Keratinocyte (primary cell): ENCODE data around the gene NTHL1. TPM values are rescaled to one million over a fixed set of nuclear protein-coding genes. Genes with fewer than 3 reads are reported as not detected.

Source experiments
- DNase-seq: peaks from one replicate; pipeline ENCODE4 v3.0.0-alpha.2; 2011; ENCODE audit warnings: low read depth, missing footprints, low spot score
- FAIRE-seq: peaks from 2 replicates; lab custom pipeline; 2011; peaks lifted over from hg19 to GRCh38; lab: Jason Lieb, UNC
- H2AFZ ChIP-seq: 2 replicates; pipeline ENCODE4 v1.6.0; 2012; ENCODE audit warnings: low read length, control low read depth, inconsistent platforms; ENCODE audit not compliant: control insufficient read depth
- H3K27ac ChIP-seq: 2 replicates; pipeline ENCODE4 v1.5.1; 2011; ENCODE audit warnings: low read length; ENCODE audit not compliant: control insufficient read depth, insufficient read depth
- H3K27me3 ChIP-seq: 3 replicates; pipeline ENCODE4 v1.6.0; 2011; ENCODE audit warnings: low read length; ENCODE audit not compliant: control insufficient read depth, insufficient read depth; ENCODE audit errors: extremely low read depth
- H3K36me3 ChIP-seq, 2 experiments: 2 replicates in 1 of 2; 3 replicates in 1 of 2; pipeline ENCODE4 v1.5.1; 2011; ENCODE audit warnings: low read length in 2 of 2, mild to moderate bottlenecking in 1 of 2; ENCODE audit not compliant: control insufficient read depth in 2 of 2, insufficient read depth in 2 of 2; ENCODE audit errors: extremely low read depth in 1 of 2
- H3K4me1 ChIP-seq: 3 replicates; pipeline ENCODE4 v1.5.1; 2011; ENCODE audit warnings: low read length; ENCODE audit not compliant: control insufficient read depth, insufficient read depth; ENCODE audit errors: extremely low read depth
- H3K4me2 ChIP-seq: 3 replicates; pipeline ENCODE4 v1.6.0; 2011; ENCODE audit warnings: low read depth, low read length; ENCODE audit not compliant: control insufficient read depth, insufficient read depth; ENCODE audit errors: extremely low read depth
- H3K4me3 ChIP-seq, 3 experiments: fragments of 200-600 bp in 1 of 3; sonication (generic) in 1 of 3; 2 replicates in 2 of 3; 3 replicates in 1 of 3; pipeline ENCODE4 v1.5.1; 2011 to 2016; ENCODE audit warnings: low read length in 3 of 3, mild to moderate bottlenecking in 3 of 3, control low read depth in 2 of 3, inconsistent platforms in 1 of 3, low read depth in 1 of 3, mixed read lengths in 1 of 3, mixed run types in 1 of 3, moderate library complexity in 1 of 3; ENCODE audit not compliant: control insufficient read depth in 2 of 3, insufficient read depth in 2 of 3; ENCODE audit errors: extremely low read depth in 1 of 3
- H3K79me2 ChIP-seq: 2 replicates; pipeline ENCODE4 v1.6.0; 2012; ENCODE audit warnings: low read length; ENCODE audit not compliant: control insufficient read depth, insufficient read depth
- H3K9ac ChIP-seq: 3 replicates; pipeline ENCODE4 v1.6.0; 2011; ENCODE audit warnings: low read length; ENCODE audit not compliant: control insufficient read depth, insufficient read depth; ENCODE audit errors: extremely low read depth
- H3K9me1 ChIP-seq: 3 replicates; pipeline ENCODE4 v1.6.0; 2011; ENCODE audit warnings: low read length; ENCODE audit not compliant: control insufficient read depth, insufficient read depth; ENCODE audit errors: extremely low read depth
- H3K9me3 ChIP-seq: 2 replicates; pipeline ENCODE4 v1.5.1; 2012; ENCODE audit warnings: low read depth, low read length; ENCODE audit not compliant: control insufficient read depth
- H4K20me1 ChIP-seq: 3 replicates; pipeline ENCODE4 v1.6.0; 2011; ENCODE audit warnings: low read length; ENCODE audit not compliant: control insufficient read depth, insufficient read depth; ENCODE audit errors: extremely low read depth
- EZH2 ChIP-seq: IDR thresholded peaks from one replicate; pipeline ENCODE4 v1.6.1; 2012; ENCODE audit warnings: inconsistent platforms, mild to moderate bottlenecking, low read length, moderate library complexity
- dilution Hi-C: fragments of 300-500 bp; cut with MboI; formaldehyde crosslinking; loops from one replicate; pipeline ENCODE4 v1.7.0; 2020; ENCODE audit warnings: low sequenced_read_pairs; ENCODE audit not compliant: extremely low pct_ligation_motif_present
- polyA minus RNA-seq, 3 experiments: library from RNA; depleted of rRNA, polyadenylated mRNA; stranded (reverse); fragments of >200 nt; gene quantifications; 1 replicate in 1 of 3; 2 replicates in 1 of 3; 3 replicates in 1 of 3; pipeline ENCODE4 v1.2.3, GENCODE V29; 2011
- polyA plus RNA-seq, 5 experiments: library from polyadenylated mRNA; depleted of rRNA in 3 of 5; stranded (reverse) in 3 of 5; stranded (forward) in 1 of 5; unstranded in 1 of 5; fragments of >200 nt; gene quantifications; 1 replicate in 1 of 5; 2 replicates in 3 of 5; 3 replicates in 1 of 5; pipeline versions ENCODE4 v1.2.1 to v1.2.3, GENCODE V29; 2011 to 2012; ENCODE audit warnings: missing spikeins in 2 of 5, low read depth in 1 of 5, low replicate concordance in 1 of 5
- TF ChIP-seq, protein P1 (sequence below), 3 experiments: IDR thresholded peaks in 1 of 3; conservative IDR thresholded peaks in 1 of 3; optimal IDR thresholded peaks in 1 of 3; 2 replicates in 2 of 3; 3 replicates in 1 of 3; pipeline versions ENCODE3 to v1.5.1; 2011; ENCODE audit warnings: low read length in 3 of 3, mild to moderate bottlenecking in 3 of 3, moderate library complexity in 2 of 3, control low read depth in 1 of 3, inconsistent platforms in 1 of 3; ENCODE audit not compliant: insufficient read depth in 2 of 3; ENCODE audit errors: extremely low read depth in 1 of 3

NTHL1 gene
- polyA plus RNA-seq (8.5 to 16.0 TPM (median 10.9 TPM) in 3 replicates), polyA minus RNA-seq (8.6 to 10.6 TPM (median 9.2 TPM) in 3 replicates)
- polyA plus RNA-seq (2011; ENCODE audit: low read depth): 7.0 TPM
- 6.1 and 16.9 TPM in 2 replicates for polyA plus RNA-seq (2011; cell fraction: cytosol; rRNA removed)
- polyA plus RNA-seq (2011; cell fraction: nucleus; rRNA removed): 9.7 and 14.1 TPM in 2 replicates
- polyA plus RNA-seq (2012; ENCODE audit: low replicate concordance): 4.8 and 18.1 TPM in 2 replicates
- 24.7 TPM for polyA minus RNA-seq (2011; cell fraction: cytosol; rRNA and poly(A)+ RNA removed)
- polyA minus RNA-seq (2011; cell fraction: nucleus; rRNA and poly(A)+ RNA removed): 5.4 and 9.2 TPM in 2 replicates

DNA sequence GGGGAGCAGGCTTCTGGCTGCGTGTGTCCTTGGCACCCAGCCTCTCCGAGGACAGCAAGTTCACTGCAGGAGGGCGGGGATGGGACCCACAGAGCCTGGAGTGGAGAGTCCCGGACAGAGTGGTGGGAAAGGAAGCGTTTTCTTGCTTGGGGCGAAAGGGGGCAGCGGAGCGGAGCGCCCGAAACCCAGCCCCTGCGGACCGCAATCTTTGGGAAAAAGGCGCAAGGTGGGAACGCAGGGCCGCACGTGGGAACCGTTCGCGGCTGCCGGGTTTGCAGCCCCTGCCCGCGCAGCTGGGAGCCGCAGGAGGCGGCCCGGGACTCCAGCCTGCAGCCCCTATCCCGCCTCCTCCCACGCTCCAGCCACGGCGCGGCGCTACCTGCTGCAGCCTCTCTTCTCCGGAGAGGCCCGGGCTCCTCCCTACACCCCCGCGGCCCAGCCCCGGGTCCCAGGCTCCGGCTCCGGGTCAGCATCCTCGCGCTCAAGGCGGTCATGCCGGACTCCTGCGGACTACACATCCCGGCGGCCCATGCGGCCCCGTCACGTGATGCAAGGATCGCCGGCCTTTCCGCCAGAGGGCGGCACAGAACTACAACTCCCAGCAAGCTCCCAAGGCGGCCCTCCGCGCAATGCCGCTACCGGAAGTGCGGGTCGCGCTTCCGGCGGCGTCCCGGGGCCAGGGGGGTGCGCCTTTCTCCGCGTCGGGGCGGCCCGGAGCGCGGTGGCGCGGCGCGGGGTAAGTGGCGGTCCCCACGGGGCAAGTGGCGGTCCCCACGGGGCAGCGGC lies at the start of gene NTHL1, which contains the start of gene TSC2:
Gene NTHL1, minus strand, starts transcription at position 505 of the 786 bp plus-strand sequence. Its CDS starts 11 bp downstream, at position 494.
Gene TSC2, plus strand, starts transcription at position 656 of the 786 bp plus-strand sequence. CDS start 631 bp downstream, outside the sequence.
- FAIRE-seq (peak; percentile 74), DNase-seq (peak; percentile 77)
- Histone ChIP-seq H3K27me3 (no peaks in the 10 kb centered on the region), H3K9me3 (no peaks in the 10 kb centered on the region), H3K9ac (peak within 1 kb of the TSS; percentile 82), H3K9me1 (no peaks in the 10 kb centered on the region), H3K4me2 (peak within 1 kb of the TSS; percentile 98), H3K4me1 (peaks cover 12% of the 10 kb centered on the region), H3K4me3 (peak within 1 kb of the TSS; percentile 77 to 89 (median 84)), H4K20me1 (no peaks in the 10 kb centered on the region), H3K36me3 (peaks cover 4 to 6% of the 10 kb centered on the region in 2 experiments), H3K79me2 (peaks cover 12% of the 10 kb centered on the region), H3K27ac (peak within 1 kb of the TSS; percentile 8), H2AFZ (peak within 1 kb of the TSS; percentile 78)
- TF ChIP-seq, protein P1, sequence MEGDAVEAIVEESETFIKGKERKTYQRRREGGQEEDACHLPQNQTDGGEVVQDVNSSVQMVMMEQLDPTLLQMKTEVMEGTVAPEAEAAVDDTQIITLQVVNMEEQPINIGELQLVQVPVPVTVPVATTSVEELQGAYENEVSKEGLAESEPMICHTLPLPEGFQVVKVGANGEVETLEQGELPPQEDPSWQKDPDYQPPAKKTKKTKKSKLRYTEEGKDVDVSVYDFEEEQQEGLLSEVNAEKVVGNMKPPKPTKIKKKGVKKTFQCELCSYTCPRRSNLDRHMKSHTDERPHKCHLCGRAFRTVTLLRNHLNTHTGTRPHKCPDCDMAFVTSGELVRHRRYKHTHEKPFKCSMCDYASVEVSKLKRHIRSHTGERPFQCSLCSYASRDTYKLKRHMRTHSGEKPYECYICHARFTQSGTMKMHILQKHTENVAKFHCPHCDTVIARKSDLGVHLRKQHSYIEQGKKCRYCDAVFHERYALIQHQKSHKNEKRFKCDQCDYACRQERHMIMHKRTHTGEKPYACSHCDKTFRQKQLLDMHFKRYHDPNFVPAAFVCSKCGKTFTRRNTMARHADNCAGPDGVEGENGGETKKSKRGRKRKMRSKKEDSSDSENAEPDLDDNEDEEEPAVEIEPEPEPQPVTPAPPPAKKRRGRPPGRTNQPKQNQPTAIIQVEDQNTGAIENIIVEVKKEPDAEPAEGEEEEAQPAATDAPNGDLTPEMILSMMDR (optimal IDR thresholded peaks at IDR 0.05 in 1 of 3, IDR thresholded peaks at IDR 0.05 in 1 of 3, conservative IDR thresholded peaks at IDR 0.05 in 1 of 3; ENCODE audit: extremely low read depth in 1 of 3, insufficient read depth in 2 of 3, low read length in 3 of 3): peak in 2 of 3 experiments; percentile 9 to 61
- TF ChIP-seq EZH2: no peak
- dilution Hi-C loops: no loop called here

DNA sequence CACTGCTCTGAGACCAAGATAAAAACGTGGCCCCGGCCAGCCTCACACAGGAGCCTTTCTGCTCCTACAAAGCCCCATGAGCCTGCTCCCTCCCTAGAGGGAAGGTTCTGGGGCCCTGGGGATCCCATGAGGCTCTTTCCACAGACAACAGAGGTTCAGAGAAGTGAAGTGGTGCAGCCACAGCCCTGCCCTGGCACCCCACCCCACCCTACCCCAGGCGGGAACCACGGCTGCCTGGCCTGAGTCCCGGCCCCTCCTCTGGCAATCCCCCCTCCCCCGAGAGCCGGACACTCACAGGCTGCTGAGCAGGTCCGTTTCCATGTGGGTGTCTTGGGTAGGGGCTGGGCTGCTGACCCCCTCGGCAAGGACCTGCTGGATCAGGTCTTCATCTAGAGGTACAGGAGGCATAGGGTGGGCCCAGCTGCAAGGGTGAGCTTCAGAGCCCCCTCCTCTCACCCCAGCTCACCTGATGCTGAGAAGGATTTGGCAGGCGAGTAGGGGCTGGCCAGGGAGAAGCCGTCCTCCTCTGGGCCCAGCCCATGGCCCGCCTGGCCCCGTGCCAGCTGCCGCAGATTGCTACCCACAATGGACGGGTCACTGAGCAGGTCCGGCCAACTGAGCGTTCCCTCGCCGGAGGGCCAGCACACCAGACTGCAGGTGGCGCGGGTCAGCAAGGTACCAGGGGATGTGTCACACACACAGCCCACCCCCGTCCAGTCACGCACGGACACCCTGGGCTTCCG lies 49.4 kb upstream of the NTHL1 start:
- Histone ChIP-seq H3K79me2 (no peaks in the 10 kb centered on the region), H3K4me3 (no peak overlapping the region), H3K9ac (no peak overlapping the region), H3K36me3 (peaks cover 20 to 22% of the 10 kb centered on the region in 2 experiments), H3K9me1 (no peaks in the 10 kb centered on the region), H3K4me2 (no peak overlapping the region), H4K20me1 (no peaks in the 10 kb centered on the region), H2AFZ (no peak overlapping the region), H3K4me1 (peaks cover 7% of the 10 kb centered on the region), H3K27ac (no peak overlapping the region), H3K9me3 (no peaks in the 10 kb centered on the region), H3K27me3 (no peaks in the 10 kb centered on the region)
- TF ChIP-seq, protein P1 (optimal IDR thresholded peaks at IDR 0.05 in 1 of 3, IDR thresholded peaks at IDR 0.05 in 1 of 3, conservative IDR thresholded peaks at IDR 0.05 in 1 of 3; ENCODE audit: extremely low read depth in 1 of 3, insufficient read depth in 2 of 3, low read length in 3 of 3): no peak
- TF ChIP-seq EZH2: no peak
- dilution Hi-C loops: no loop called here
- FAIRE-seq: no peak
- DNase-seq: no peak
